HuH-7 (cell line): ENCODE results near the gene INTS2.
"Not testable (repeated sequence)": the region's sequence is repeated elsewhere in the genome, so short reads cannot be mapped to it uniquely, and the experiment has no call there.

Source experiments
- DNase-seq: peaks from one replicate; pipeline ENCODE4 v3.0.0; 2011; ENCODE audit warnings: low spot score

Gene INTS2

GRCh38 chr17:61822326-61823285 is 105.2 kb downstream of the INTS2 start:
- no peak for DNase-seq

GRCh38 chr17:61821655-61822054 is 106.1 kb downstream of the INTS2 start:
- DNase-seq, result no peak

- not testable (repeated sequence) for DNase-seq
Observed at GRCh38 chr17:61819265-61819664, 108.5 kb downstream of the INTS2 start.

GRCh38 chr17:61818225-61818624 is 109.6 kb downstream of the INTS2 start:
- DNase-seq, result no peak

- DNase-seq, result no peak
Observed at GRCh38 chr17:61817452-61817851, 110.3 kb downstream of the INTS2 start.

- no peak for DNase-seq
Observed at GRCh38 chr17:61816538-61816937, 111.2 kb downstream of the INTS2 start.

- DNase-seq, result no peak
Observed at GRCh38 chr17:61815863-61816503, 111.8 kb downstream of the INTS2 start.
